HEK293 (cell line): Measurements from ENCODE around the gene IGFBPL1.

Source experiments
- GLI4 ChIP-seq: fragments of 450-650 bp; formaldehyde crosslinking; IDR thresholded peaks from 2 replicates; pipeline ENCODE4 v1.5.1; 2016; ENCODE audit warnings: missing biosample characterization, missing genetic modification characterization
- HOXA7 ChIP-seq: sonication (generic); formaldehyde crosslinking; IDR thresholded peaks from 2 replicates; pipeline ENCODE4 v1.8.1; 2022; ENCODE audit warnings: missing genetic modification reagents, borderline replicate concordance
- TCF7L2 ChIP-seq: IDR thresholded peaks from 2 replicates; pipeline ENCODE4 v1.6.1; 2011; ENCODE audit warnings: low read depth, mild to moderate bottlenecking, inconsistent platforms, low read length, moderate library complexity, borderline replicate concordance
- ZBTB1 ChIP-seq: fragments of 450-650 bp; formaldehyde crosslinking; IDR thresholded peaks from 2 replicates; pipeline ENCODE4 v1.5.1; 2016; ENCODE audit warnings: missing biosample characterization, missing genetic modification characterization
- ZNF274 ChIP-seq, 2 experiments: fragments of 200-500 bp in 1 of 2; fragments of 450-650 bp in 1 of 2; sonication (Bioruptor generic) in 1 of 2; formaldehyde crosslinking in 1 of 2; IDR thresholded peaks; 2 replicates each; pipeline versions ENCODE4 v1.5.1 to v1.6.1; 2014 to 2016; ENCODE audit warnings: borderline replicate concordance in 1 of 2, inconsistent platforms in 1 of 2, low read length in 1 of 2, missing biosample characterization in 1 of 2, missing genetic modification characterization in 1 of 2
- ZNF391 ChIP-seq: fragments of 450-650 bp; formaldehyde crosslinking; IDR thresholded peaks from 2 replicates; pipeline ENCODE4 v1.5.1; 2016; ENCODE audit warnings: low read depth, missing biosample characterization, missing genetic modification characterization, borderline replicate concordance
- ZNF560 ChIP-seq: fragments of 450-650 bp; formaldehyde crosslinking; IDR thresholded peaks from 2 replicates; pipeline ENCODE4 v1.5.1; 2017; ENCODE audit warnings: missing biosample characterization, missing genetic modification characterization, borderline replicate concordance
- ZNF596 ChIP-seq: fragments of 450-650 bp; IDR thresholded peaks from 2 replicates; pipeline ENCODE4 v1.5.0; 2018; ENCODE audit warnings: missing biosample characterization, mild to moderate bottlenecking, missing genetic modification characterization, moderate library complexity
- ZNF624 ChIP-seq: fragments of 450-650 bp; formaldehyde crosslinking; IDR thresholded peaks from 2 replicates; pipeline ENCODE4 v1.5.1; 2017; ENCODE audit warnings: missing biosample characterization, missing genetic modification characterization
- TF ChIP-seq, protein P1 (sequence below): fragments of 450-650 bp; formaldehyde crosslinking; IDR thresholded peaks from 2 replicates; pipeline ENCODE4 v1.5.1; 2016; ENCODE audit warnings: missing biosample characterization, missing genetic modification characterization
- TF ChIP-seq, protein P2 (sequence below): fragments of 450-650 bp; formaldehyde crosslinking; IDR thresholded peaks from 2 replicates; pipeline ENCODE4 v1.5.1; 2016; ENCODE audit warnings: missing biosample characterization, missing genetic modification characterization
- TF ChIP-seq, protein P3 (sequence below): fragments of 450-650 bp; formaldehyde crosslinking; IDR thresholded peaks from 2 replicates; pipeline ENCODE4 v1.5.1; 2016; ENCODE audit warnings: missing biosample characterization, missing genetic modification characterization

DNA sequence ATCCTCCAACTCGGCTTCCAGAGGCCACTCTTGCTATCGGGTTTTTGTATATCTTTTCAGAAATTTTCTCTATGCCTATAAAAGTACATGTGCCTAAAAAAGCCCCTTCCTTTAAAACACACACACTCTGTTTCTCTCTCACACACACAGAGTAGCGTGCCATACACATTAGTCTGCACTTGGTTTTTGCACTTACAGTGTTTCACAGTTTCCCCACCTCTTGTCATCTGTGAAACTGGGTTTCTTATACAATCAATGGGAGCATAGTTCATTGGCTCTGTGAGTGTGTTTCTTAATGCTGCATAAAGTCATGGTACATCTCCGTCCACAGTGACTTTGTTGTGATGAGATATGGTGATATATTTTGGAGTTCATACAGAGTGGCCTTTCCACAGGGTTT lies 664 bp upstream of the IGFBPL1 start:
- TF ChIP-seq ZNF391 (tag by site-specific recombination) (no peak), TCF7L2 (no peak), ZBTB1 (tag by site-specific recombination) (no peak), ZNF624 (tag by site-specific recombination) (no peak), HOXA7 (CRISPR knock-in tag) (no peak), GLI4 (no peak), ZNF274 (IDR thresholded peaks at IDR 0.05; ENCODE audit: low read length) (no peak), ZNF274 (tag by site-specific recombination; IDR thresholded peaks at IDR 0.05; ENCODE audit: borderline replicate concordance) (no peak), ZNF596 (tag by site-specific recombination) (no peak), ZNF560 (tag by site-specific recombination) (no peak)
- TF ChIP-seq, protein P1, sequence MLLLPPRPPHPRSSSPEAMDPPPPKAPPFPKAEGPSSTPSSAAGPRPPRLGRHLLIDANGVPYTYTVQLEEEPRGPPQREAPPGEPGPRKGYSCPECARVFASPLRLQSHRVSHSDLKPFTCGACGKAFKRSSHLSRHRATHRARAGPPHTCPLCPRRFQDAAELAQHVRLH (tag by site-specific recombination) = no peak
- TF ChIP-seq, protein P2, sequence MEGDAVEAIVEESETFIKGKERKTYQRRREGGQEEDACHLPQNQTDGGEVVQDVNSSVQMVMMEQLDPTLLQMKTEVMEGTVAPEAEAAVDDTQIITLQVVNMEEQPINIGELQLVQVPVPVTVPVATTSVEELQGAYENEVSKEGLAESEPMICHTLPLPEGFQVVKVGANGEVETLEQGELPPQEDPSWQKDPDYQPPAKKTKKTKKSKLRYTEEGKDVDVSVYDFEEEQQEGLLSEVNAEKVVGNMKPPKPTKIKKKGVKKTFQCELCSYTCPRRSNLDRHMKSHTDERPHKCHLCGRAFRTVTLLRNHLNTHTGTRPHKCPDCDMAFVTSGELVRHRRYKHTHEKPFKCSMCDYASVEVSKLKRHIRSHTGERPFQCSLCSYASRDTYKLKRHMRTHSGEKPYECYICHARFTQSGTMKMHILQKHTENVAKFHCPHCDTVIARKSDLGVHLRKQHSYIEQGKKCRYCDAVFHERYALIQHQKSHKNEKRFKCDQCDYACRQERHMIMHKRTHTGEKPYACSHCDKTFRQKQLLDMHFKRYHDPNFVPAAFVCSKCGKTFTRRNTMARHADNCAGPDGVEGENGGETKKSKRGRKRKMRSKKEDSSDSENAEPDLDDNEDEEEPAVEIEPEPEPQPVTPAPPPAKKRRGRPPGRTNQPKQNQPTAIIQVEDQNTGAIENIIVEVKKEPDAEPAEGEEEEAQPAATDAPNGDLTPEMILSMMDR (tag by site-specific recombination) = no peak
- TF ChIP-seq, protein P3, sequence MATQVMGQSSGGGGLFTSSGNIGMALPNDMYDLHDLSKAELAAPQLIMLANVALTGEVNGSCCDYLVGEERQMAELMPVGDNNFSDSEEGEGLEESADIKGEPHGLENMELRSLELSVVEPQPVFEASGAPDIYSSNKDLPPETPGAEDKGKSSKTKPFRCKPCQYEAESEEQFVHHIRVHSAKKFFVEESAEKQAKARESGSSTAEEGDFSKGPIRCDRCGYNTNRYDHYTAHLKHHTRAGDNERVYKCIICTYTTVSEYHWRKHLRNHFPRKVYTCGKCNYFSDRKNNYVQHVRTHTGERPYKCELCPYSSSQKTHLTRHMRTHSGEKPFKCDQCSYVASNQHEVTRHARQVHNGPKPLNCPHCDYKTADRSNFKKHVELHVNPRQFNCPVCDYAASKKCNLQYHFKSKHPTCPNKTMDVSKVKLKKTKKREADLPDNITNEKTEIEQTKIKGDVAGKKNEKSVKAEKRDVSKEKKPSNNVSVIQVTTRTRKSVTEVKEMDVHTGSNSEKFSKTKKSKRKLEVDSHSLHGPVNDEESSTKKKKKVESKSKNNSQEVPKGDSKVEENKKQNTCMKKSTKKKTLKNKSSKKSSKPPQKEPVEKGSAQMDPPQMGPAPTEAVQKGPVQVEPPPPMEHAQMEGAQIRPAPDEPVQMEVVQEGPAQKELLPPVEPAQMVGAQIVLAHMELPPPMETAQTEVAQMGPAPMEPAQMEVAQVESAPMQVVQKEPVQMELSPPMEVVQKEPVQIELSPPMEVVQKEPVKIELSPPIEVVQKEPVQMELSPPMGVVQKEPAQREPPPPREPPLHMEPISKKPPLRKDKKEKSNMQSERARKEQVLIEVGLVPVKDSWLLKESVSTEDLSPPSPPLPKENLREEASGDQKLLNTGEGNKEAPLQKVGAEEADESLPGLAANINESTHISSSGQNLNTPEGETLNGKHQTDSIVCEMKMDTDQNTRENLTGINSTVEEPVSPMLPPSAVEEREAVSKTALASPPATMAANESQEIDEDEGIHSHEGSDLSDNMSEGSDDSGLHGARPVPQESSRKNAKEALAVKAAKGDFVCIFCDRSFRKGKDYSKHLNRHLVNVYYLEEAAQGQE (tag by site-specific recombination) = no peak
